Stimulated activated CD8-positive, alpha-beta memory T cell treated with anti-CD3 and anti-CD28 coated beads, Interleukin-7, amount 100 ng/mL, for 4 hours (primary cell): ENCODE results near the gene NCDN.
"Not testable (repeated sequence)": the region's sequence is repeated elsewhere in the genome, so short reads cannot be mapped to it uniquely, and the experiment has no call there.

Experiments used
- DNase-seq, 2 donors: peaks; one replicate each; pipeline ENCODE4 v3.0.0-alpha.2; 2020; ENCODE audit warnings: low read depth in 2 of 2

Gene NCDN

GRCh38 chr1:35570589-35571137 is 13.1 kb downstream of the NCDN start:
- no peak for DNase-seq

- no peak for DNase-seq
Measured at GRCh38 chr1:35571263-35571662, 13.7 kb downstream of the NCDN start.

GRCh38 chr1:35572296-35572695 is 14.7 kb downstream of the NCDN start:
- no peak for DNase-seq

DNA sequence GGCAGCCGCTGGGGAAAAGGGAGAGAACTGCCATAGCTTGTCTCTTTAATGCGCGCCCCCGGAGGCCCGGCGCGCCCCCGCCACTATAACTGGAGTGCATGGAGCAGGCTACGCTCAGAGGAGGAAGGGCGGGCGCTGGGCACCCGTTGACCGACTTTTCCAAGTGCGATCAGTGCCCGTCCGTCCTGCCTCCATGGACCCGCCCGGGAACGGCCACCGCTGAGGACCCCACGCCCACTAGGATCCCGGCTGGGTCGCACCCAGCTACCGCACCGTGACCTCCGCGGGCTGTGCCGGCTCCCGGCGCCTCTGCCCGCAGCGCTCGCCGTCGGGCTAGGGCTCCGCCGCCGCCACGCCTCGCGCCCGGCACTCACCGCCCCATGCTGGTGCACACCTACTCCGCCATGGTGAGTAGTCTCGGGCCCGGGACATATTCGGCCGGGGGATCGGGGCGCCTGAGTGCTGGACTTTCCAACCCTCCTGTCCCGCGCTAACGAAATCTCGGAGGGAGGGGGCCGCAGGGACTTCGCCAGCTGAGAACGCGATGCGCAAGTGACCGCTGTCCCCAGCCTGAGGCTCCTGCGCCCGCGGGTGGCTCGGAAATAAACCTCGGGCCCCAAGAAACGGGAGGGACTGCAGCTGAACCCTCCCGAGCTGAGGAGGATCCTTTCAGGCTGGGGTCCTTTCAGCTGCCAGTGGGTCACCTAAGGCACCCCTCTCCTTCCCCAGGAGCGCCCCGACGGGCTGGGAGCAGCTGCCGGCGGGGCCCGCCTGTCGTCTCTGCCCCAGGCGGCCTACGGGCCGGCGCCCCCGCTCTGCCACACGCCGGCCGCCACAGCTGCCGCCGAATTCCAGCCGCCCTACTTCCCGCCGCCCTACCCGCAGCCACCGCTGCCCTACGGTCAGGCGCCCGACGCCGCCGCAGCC is 15.9 kb downstream of the NCDN start, which contains the start of gene TFAP2E:
Gene TFAP2E, plus strand, starts transcription at position 117 of the 927 bp plus-strand sequence. Its CDS starts 264 bp downstream, at position 381.
- DNase-seq: no peak

GRCh38 chr1:35574125-35574654 is 16.6 kb downstream of the NCDN start:
- DNase-seq: no peak

- DNase-seq: no peak
Measured at GRCh38 chr1:35574655-35575415, 17.2 kb downstream of the NCDN start.

DNA sequence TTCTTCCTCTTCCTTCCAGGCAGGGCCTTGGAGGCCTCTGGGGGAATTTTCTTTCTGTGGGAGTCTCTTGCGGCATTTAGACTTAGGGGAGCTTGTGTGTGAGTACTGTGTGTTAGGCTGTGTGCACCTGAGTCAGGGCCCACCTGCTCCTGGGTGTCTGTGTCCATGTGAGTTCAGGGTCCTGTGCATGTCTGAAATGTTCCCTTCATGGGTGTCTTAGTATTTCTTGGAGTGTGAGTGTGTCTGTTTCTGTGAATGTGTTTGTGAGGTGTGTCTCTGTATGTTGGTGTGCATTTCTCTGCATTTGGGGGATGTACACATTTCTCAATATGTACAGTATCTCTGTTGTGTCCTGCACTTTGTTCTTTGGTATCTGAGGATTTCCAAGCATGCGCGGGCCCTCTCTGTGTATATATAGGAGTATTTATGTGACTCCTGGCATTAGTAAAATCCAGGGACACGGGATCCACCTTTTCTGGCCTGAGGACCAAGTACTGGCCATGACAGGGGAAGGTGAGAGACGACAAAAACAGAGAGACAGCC is 17.9 kb downstream of the NCDN start:
- no peak for DNase-seq

DNA sequence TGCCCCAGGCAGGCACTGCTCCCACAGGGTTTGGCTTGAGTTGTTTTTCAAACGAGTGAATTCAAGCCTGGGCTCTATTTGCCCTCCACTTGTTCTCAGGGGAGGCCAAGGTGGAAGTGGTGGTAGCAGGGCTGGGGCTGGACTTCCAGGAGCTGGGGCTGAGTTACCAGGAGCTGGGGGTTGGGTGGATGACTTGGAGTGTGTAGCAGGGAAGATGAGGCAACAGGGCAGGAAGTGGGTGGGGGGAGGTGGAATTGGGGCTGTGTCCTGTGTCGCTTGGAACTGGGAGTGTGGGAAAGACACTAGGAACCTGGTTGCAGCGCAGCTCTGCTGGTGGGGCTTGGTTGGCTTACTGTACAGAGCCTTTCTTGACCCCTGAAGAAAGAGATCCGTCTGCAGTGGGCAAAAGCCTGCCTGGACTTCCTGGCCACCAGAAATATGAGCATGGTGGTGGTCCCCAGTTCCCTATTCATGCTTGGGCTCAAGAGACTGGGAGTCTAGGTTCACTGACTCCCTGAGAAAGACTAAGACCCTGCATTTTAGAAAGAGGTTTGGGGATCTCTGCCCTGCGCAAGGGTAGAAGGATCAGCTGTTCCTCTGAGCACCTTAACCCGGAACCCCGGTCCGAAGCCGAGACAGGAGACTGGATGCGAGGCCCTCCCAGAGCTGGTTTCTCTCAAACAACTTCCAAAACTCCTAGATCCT is 18.6 kb downstream of the NCDN start:
- DNase-seq: no peak

- not testable (repeated sequence) for DNase-seq
Measured at GRCh38 chr1:35576766-35577070, 19.1 kb downstream of the NCDN start.

DNA sequence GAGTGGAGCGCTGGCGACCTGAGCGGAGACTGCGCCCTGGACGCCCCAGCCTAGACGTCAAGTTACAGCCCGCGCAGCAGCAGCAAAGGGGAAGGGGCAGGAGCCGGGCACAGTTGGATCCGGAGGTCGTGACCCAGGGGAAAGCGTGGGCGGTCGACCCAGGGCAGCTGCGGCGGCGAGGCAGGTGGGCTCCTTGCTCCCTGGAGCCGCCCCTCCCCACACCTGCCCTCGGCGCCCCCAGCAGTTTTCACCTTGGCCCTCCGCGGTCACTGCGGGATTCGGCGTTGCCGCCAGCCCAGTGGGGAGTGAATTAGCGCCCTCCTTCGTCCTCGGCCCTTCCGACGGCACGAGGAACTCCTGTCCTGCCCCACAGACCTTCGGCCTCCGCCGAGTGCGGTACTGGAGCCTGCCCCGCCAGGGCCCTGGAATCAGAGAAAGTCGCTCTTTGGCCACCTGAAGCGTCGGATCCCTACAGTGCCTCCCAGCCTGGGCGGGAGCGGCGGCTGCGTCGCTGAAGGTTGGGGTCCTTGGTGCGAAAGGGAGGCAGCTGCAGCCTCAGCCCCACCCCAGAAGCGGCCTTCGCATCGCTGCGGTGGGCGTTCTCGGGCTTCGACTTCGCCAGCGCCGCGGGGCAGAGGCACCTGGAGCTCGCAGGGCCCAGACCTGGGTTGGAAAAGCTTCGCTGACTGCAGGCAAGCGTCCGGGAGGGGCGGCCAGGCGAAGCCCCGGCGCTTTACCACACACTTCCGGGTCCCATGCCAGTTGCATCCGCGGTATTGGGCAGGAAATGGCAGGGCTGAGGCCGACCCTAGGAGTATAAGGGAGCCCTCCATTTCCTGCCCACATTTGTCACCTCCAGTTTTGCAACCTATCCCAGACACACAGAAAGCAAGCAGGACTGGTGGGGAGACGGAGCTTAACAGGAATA is 19.7 kb downstream of the NCDN start:
- DNase-seq: peak; percentile 38 to 51

DNA sequence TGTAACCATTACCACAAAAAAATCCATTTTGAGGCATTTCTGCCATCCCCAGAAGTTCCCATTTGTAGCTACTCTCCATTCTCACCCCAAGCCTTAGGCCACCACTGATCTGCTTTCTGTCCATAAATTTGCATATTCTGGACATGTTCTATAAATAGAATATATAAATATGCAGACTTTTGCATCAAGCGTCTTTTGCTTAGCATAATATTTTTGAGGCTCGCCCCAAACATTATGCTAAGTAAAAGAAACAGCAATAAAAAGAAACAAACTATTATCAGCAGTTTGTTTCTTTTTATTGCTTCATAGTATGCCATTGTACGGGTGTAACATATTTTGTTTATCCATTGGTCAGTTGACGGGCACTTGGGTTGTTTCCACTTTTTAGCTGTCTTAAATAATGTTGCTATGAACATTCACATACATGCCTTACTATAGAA is 23.4 kb downstream of the NCDN start:
- DNase-seq: no peak

DNA sequence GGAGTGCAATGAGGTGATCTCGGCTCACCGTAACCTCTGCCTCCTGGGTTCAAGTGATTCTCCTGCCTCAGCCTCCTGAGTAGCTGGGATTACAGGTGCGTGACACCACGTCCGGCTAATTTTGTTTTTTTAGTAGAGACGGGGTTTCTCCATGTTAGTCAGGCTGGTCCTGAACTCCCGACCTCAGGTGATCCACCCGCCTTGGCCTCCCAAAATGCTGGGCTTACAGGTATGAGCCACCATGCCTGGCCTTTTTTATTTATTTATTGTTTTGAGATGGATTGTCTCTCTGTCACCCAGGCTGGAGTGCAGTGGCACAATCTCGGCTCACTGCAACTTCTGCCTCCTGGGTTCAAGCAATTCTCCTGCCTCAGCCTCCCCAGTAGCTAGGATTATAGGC is 24.0 kb downstream of the NCDN start:
- not testable (repeated sequence) for DNase-seq

DNA sequence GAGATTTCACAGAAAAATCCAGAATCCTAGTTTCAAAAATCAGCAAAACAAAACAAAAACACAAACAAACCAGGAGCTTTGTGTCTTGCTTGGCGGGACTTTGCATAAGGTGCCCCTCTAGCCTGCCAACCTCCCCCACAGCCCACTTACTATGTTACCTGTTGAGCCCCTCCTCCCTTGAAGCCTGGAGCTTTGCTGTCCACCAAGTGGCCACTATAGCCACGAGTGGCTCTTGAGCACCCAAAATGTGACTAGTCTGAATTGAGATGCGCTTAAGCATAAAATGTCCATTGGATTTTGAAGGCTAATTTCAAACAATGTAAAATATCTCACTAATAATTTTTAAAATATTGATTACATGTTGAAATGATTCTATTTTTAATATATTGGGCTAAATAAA is 27.7 kb downstream of the NCDN start:
- no peak for DNase-seq

- not testable (repeated sequence) for DNase-seq
Measured at GRCh38 chr1:35585805-35586204, 28.2 kb downstream of the NCDN start.

GRCh38 chr1:35586808-35587207 is 29.2 kb downstream of the NCDN start:
- DNase-seq: no peak

GRCh38 chr1:35587736-35588135 is 30.1 kb downstream of the NCDN start:
- no peak for DNase-seq

DNA sequence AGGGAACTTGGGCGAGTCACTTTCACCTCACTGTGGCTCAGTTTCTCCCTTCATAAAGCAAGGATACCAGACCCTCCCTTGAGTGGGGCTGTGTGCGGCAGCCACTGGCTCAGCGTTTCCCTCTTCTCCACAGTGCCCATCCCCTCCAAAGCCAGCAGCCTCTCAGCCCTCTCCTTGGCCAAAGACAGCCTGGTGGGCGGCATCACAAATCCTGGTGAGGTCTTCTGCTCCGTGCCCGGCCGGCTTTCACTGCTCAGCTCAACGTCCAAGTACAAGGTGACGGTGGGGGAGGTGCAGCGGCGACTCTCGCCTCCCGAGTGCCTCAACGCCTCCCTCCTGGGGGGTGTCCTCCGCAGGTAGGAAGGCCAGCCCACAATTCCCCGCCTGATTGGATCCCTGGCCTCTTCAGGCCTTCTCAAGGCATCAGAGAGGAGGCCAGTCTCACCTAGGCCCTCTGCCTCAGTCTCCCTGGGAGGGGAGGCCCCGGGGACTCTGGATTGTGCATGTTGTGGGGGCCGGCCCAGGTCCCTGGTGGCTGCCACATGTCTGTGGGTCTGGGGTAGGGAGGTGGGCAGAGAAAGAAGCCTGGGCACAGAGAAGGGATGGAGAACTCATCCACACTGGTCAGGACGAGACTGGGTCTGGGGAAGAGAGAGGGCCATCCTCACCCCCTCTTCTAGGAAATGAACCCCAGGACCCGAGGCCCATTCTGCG is 30.8 kb downstream of the NCDN start:
- no peak for DNase-seq

DNA sequence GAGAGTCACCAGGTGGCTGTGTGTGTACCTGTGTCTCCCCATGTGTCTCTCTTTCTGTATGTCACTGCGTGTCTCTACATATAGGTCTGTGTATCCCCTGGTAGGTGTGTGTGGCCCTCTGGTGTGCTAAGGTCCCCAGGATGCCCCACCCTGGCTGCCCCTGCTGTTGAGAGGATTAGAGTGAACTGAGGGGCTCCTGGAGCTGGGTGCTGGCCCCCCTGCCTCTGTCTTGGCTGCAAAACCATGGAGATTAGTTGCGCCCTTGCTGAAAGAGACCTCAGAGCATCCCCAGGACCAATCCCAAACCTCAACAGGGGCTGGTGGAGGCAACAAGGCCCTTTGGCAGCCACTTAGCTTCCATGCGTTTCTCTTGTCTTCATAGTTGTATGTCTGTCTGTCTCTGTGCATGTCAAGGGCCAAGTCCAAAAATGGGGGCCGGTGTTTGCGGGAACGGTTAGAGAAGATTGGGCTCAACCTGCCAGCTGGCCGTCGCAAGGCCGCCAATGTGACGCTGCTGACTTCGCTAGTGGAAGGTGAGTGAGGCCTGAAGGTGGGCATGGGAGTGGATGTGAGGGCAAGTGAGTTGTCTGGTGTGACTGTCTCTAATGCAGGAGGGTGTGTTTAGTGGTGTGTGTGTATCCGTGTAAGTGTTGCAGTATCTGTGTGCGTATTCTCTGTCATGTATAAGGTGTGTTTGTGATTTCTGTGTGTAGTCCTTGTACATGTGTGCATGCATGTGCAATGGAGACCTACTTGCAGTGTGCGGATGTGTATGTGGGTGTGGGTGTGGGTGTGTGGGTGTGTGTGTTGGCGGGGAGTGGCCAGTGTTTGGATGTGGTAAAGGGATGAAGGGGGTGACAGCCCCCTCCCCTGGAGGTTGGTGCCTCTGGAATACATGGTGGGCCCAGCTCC is 32.2 kb downstream of the NCDN start:
- DNase-seq: no peak
